GM12874 (cell line): ENCODE measurements around the gene WASF2.

Source experiments
- TF ChIP-seq, protein P1 (sequence below): IDR thresholded peaks from 2 replicates; pipeline ENCODE4 v1.5.1; 2011; ENCODE audit warnings: low read depth, mild to moderate bottlenecking, control low read depth, low read length, moderate library complexity; ENCODE audit not compliant: insufficient read depth

WASF2 gene

DNA sequence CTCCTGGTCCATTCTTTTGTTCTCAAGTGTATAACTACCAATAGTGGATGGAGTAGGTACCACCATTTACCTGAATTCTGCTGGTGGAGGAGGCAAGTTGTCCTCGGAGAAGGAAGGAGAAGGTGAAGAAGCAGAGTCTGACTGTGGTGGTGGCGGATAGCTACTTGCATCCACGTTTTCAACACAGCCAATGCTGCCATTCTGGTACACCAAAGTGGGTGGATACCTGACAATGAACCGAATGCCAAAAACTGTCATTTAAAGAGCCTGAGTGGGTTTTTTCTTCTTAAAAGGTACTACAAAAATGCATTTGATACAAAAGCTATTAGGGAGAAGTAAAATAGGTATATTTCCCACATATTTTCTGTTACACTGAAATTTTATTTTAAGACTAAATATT, 77.5 kb downstream of the WASF2 start:
- TF ChIP-seq, protein P1, sequence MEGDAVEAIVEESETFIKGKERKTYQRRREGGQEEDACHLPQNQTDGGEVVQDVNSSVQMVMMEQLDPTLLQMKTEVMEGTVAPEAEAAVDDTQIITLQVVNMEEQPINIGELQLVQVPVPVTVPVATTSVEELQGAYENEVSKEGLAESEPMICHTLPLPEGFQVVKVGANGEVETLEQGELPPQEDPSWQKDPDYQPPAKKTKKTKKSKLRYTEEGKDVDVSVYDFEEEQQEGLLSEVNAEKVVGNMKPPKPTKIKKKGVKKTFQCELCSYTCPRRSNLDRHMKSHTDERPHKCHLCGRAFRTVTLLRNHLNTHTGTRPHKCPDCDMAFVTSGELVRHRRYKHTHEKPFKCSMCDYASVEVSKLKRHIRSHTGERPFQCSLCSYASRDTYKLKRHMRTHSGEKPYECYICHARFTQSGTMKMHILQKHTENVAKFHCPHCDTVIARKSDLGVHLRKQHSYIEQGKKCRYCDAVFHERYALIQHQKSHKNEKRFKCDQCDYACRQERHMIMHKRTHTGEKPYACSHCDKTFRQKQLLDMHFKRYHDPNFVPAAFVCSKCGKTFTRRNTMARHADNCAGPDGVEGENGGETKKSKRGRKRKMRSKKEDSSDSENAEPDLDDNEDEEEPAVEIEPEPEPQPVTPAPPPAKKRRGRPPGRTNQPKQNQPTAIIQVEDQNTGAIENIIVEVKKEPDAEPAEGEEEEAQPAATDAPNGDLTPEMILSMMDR, result no peak

DNA sequence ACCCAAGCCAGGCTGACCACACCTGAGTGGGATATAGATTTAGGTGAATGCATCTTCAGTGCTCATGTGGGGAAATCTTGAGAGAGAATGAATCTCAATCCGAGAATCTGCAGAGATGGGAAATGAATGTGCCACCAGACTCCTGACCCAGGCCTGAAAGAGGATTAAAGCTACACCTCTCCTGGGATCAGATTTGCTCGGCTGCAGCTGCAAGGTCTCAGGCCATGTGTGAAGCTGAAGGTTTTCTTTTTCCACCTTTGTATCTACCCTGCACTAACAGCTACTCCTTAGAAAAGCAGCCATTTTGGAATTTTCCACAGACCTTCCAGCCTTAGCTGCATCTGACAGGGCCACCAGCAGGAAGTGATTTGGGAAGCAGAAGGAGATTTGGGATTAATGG, 79.3 kb downstream of the WASF2 start:
- TF ChIP-seq, protein P1, result no peak

DNA sequence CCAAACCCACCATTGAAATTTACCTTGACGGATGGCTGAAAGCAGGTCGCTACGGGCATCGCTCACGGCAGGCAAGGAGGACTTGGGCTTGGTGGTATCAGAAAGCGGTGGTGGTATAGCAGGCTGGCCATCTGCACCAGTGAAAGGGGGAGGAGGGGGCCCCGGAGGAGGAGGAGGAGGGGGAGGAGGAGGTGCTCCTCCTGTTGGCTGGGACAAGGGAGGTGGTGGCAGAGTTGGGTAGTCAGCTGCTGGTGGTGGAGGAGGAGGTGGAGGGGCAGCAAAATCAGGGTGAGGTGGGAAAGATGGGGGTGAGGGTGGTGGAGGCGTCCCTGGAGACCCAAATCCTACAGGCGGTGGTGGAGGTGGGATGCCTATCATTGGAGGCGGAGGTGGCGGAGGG, 80.3 kb downstream of the WASF2 start:
- TF ChIP-seq, protein P1, result no peak

DNA sequence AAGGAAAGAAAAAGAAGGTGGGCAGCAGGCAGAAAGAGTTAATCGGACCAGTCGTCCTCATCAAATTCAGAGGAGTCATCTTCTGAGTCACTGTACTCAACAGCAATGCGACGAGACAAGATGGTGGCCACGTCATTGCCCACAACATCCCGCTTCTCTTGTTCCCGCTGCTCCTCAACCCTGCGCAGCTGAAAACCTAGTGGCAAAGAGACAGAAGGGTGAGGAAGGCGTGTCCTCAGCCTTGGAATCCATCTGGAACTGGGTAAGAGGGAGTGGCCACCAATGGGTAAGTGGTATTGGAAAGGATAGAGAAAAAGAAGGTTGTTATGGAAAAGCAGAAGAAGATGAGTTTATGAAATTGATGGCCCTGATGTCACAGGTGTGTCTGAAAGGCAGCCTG, 81.8 kb downstream of the WASF2 start:
- TF ChIP-seq, protein P1, result no peak

DNA sequence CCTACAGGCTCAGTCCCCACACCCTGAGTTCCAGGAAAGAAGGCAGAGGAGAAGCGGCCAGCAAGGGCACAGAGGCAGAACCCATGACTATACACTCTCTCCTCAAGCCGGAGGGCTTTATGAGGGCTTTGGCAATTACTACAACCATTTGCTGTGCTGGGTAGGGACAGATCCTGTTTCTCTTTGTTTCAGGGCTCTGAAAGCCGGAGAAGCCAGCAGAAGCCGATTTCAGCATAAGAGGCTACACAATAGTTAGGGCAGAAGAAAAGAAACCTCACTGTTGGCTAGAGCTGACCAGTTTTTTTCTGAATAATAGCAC, 83.6 kb downstream of the WASF2 start:
- TF ChIP-seq, protein P1, result no peak

DNA sequence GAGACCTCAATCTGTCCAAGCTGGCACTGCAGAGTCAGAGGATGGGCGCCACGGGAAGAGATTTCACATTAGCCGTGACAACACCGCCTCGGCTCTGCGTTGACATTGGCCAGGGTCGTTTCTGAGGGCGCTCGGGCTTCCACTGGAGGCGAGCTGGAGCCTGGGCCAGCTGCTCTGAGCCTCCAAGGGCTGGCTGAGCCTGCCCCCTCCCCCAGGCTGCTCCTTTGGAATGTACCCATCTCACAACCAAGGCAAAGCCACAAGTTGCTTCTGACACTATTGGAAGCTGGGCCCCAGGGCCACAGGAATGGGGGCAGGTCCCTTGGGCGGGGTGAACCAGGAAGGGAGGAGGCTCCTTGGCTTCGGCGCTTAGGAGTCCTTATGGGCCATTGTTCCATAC, 84.9 kb downstream of the WASF2 start:
- TF ChIP-seq, protein P1, result no peak

DNA sequence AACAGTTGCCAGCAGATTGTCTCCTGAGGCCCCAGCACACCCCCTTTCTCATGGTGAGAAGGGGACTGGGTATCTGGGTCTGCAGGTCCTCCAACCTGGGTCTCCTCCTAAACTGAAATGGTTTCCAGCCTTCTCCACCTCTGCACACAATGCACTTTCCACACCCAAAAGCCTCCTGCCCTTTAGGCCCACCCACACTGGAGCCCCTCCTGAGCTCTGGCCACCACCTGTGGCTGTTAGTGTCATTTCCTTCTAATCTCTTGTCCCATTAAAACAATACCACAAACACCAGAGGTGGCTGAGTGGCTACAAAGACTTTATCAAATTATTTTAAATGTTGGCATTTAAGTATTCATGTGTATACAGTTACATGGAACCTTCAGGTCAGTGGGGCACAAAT, 86.0 kb downstream of the WASF2 start:
- TF ChIP-seq, protein P1, result no peak
